ENCODE measurements around the gene HES6. TPM values are rescaled to one million over a fixed set of nuclear protein-coding genes. Genes with fewer than 3 reads are reported as not detected.

The HES6 gene
- 15.8 and 17.4 TPM in 2 replicates for total RNA-seq

GRCh38 chr2:238239863-238240756 lies at the start of gene HES6:
HES6 (minus strand) TSS chr2:238240038; CDS start chr2:238239905, 133 bp downstream.

GRCh38 chr2:238287737-238288649 lies 48.2 kb upstream of the HES6 start, which contains the start of gene PER2:
PER2 (minus strand) TSS chr2:238288610; CDS start chr2:238277936, 10,674 bp downstream.

GRCh38 chr2:238203094-238203972 lies 36.5 kb downstream of the HES6 start, which contains the start of gene ILKAP:
ILKAP (minus strand) TSS chr2:238203695; CDS start chr2:238203553, 142 bp downstream.

Other genes starting within 250 kb of the HES6 start
- gene SCLY, start 179.0 kb downstream of the HES6 start, total RNA-seq: 18.9 and 35.8 TPM in 2 replicates
- 1.3 and 2.2 TPM in 2 replicates for gene ESPNL, start 139.7 kb downstream of the HES6 start, total RNA-seq
- gene KLHL30, start 101.4 kb downstream of the HES6 start, total RNA-seq: 0.16 and 5.5 TPM in 2 replicates
- 34.5 and 35.4 TPM in 2 replicates for gene ERFE, start 81.1 kb downstream of the HES6 start, total RNA-seq
- 23.3 and 27.7 TPM in 2 replicates for gene ILKAP, start 36.3 kb downstream of the HES6 start, total RNA-seq
- gene PER2, start 48.6 kb upstream of the HES6 start, total RNA-seq: 3.7 and 3.8 TPM in 2 replicates
- 3.1 and 5.7 TPM in 2 replicates for gene TRAF3IP1, start 80.5 kb upstream of the HES6 start, total RNA-seq
- gene ASB1, start 186.9 kb upstream of the HES6 start, total RNA-seq: 30.8 and 30.9 TPM in 2 replicates